Activated B cell treated with CpG ODN at 0.5 μM for 24 hours (primary cell): ENCODE measurements around the gene FAM83D. TPM values are rescaled to one million over a fixed set of nuclear protein-coding genes. Genes with fewer than 3 reads are reported as not detected.
A peak's percentile ranks its signal among the peaks of the same experiment; 100 is the strongest.

Experiments
- ATAC-seq: fragments of 200-7000 bp; cut with Tn5 transposase; one replicate; pipeline ENCODE4 v1.10.0; 2021; ENCODE audit warnings: low read depth, mild to moderate bottlenecking, moderate library complexity
- CTCF ChIA-PET: fragments of 350-600 bp; sonication (Branson Sonifier 250); formaldehyde crosslinking; loops from one replicate; lab custom pipeline; 2021; ENCODE audit warnings: antibody characterized with exemption; lab: Charles Lee
- POLR2A ChIA-PET: fragments of 350-600 bp; sonication (Branson Sonifier 250); formaldehyde crosslinking; loops from one replicate; lab custom pipeline; 2021; ENCODE audit warnings: antibody characterized with exemption; lab: Charles Lee
- DNase-seq: peaks from one replicate; pipeline ENCODE4 v3.0.0; 2022
- H3K27ac Mint-ChIP-seq: one replicate; pipeline ENCODE4 v1.8.0; 2020; ENCODE audit warnings: mixed read lengths
- H3K27me3 Mint-ChIP-seq: one replicate; pipeline ENCODE4 v1.8.0; 2021; ENCODE audit warnings: mixed read lengths
- H3K36me3 Mint-ChIP-seq: one replicate; pipeline ENCODE4 v1.8.0; 2021; ENCODE audit warnings: low read depth, mixed read lengths
- H3K4me1 Mint-ChIP-seq: one replicate; pipeline ENCODE4 v1.8.0; 2021; ENCODE audit warnings: mixed read lengths
- H3K4me3 Mint-ChIP-seq: one replicate; pipeline ENCODE4 v1.8.0; 2020; ENCODE audit warnings: mild to moderate bottlenecking, mixed read lengths
- H3K9me3 Mint-ChIP-seq: one replicate; pipeline ENCODE4 v1.8.0; 2020; ENCODE audit warnings: mixed read lengths
- intact Hi-C: fragments of 100-400 bp; cut with micrococcal nuclease; formaldehyde crosslinking; loops from one replicate; pipeline ENCODE4 v1.15.1; 2024
- total RNA-seq: library from RNA; stranded (reverse); gene quantifications from 2 replicates; pipeline ENCODE4 v1.2.3, GENCODE V29; 2022
- TF ChIP-seq, protein P1 (sequence below): fragments of 200-600 bp; IDR thresholded peaks from one replicate; pipeline ENCODE4 v1.8.0; 2022; ENCODE audit warnings: antibody characterized with exemption, mild to moderate bottlenecking

Gene FAM83D, protein sequence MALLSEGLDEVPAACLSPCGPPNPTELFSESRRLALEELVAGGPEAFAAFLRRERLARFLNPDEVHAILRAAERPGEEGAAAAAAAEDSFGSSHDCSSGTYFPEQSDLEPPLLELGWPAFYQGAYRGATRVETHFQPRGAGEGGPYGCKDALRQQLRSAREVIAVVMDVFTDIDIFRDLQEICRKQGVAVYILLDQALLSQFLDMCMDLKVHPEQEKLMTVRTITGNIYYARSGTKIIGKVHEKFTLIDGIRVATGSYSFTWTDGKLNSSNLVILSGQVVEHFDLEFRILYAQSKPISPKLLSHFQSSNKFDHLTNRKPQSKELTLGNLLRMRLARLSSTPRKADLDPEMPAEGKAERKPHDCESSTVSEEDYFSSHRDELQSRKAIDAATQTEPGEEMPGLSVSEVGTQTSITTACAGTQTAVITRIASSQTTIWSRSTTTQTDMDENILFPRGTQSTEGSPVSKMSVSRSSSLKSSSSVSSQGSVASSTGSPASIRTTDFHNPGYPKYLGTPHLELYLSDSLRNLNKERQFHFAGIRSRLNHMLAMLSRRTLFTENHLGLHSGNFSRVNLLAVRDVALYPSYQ
- total RNA-seq = 0.93 and 1.2 TPM in 2 replicates

DNA sequence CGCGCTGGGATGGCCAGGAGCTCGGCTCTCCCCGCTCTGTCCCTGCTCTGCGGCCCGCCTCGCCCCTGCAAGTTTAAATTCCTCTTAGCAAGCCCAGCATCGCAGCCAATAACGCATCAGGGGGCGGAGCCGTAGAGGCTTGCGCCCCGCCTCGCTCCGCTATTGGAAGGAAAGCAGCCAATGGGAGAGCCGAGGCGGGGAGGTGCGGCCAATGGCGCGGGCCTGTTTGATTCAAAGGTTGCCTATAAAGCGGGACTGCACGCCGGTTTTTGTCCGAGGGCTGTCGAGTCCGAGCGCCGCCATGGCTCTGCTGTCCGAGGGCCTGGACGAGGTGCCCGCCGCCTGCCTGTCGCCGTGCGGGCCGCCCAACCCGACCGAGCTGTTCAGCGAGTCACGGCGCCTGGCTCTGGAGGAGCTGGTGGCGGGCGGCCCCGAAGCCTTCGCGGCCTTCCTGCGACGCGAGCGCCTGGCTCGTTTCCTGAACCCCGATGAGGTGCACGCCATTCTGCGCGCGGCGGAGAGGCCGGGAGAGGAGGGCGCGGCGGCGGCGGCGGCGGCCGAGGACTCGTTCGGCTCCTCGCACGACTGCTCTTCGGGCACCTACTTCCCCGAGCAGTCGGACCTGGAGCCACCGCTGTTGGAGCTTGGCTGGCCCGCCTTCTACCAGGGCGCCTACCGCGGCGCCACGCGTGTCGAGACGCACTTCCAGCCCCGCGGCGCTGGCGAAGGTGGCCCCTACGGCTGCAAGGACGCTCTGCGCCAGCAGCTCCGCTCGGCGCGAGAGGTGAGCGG is at the start of gene FAM83D:
TSS of gene FAM83D (plus strand) at position 276 of the 792 bp plus-strand sequence. CDS start at position 302, 26 bp downstream.
- ChIA-PET CTCF (interaction anchor here (1.3 to 1.4 kb wide), 8 partner anchors 33 to 123 kb away, joined by 4 to 17 read pairs (median 4); partner anchors contain the start of gene DHX35), POLR2A (interaction anchor here (0.6 to 2.1 kb wide), 4 partner anchors 20 to 767 kb away, joined by 4 to 19 read pairs (median 4); partner anchors contain the start of genes DHX35 and PPP1R16B)
- TF ChIP-seq, protein P1, sequence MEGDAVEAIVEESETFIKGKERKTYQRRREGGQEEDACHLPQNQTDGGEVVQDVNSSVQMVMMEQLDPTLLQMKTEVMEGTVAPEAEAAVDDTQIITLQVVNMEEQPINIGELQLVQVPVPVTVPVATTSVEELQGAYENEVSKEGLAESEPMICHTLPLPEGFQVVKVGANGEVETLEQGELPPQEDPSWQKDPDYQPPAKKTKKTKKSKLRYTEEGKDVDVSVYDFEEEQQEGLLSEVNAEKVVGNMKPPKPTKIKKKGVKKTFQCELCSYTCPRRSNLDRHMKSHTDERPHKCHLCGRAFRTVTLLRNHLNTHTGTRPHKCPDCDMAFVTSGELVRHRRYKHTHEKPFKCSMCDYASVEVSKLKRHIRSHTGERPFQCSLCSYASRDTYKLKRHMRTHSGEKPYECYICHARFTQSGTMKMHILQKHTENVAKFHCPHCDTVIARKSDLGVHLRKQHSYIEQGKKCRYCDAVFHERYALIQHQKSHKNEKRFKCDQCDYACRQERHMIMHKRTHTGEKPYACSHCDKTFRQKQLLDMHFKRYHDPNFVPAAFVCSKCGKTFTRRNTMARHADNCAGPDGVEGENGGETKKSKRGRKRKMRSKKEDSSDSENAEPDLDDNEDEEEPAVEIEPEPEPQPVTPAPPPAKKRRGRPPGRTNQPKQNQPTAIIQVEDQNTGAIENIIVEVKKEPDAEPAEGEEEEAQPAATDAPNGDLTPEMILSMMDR = no peak
- peak; percentile 95 for ATAC-seq
- intact Hi-C loops = loop anchor here (1.0 to 2.0 kb wide), 4 partner anchors 36 to 178 kb away; partner anchors contain the start of genes ACTR5 and DHX35
- DNase-seq = peak; percentile 86
- H3K4me3 Mint-ChIP-seq = peak within 1 kb of the TSS; percentile 77
- H3K27me3 Mint-ChIP-seq = peaks cover 3% of the 10 kb centered on the region
- no peaks in the 10 kb centered on the region for H3K9me3 Mint-ChIP-seq
- peaks cover 12% of the 10 kb centered on the region for H3K4me1 Mint-ChIP-seq
- H3K27ac Mint-ChIP-seq = peak within 1 kb of the TSS; percentile 65
- peaks cover 26% of the 10 kb centered on the region for H3K36me3 Mint-ChIP-seq

DNA sequence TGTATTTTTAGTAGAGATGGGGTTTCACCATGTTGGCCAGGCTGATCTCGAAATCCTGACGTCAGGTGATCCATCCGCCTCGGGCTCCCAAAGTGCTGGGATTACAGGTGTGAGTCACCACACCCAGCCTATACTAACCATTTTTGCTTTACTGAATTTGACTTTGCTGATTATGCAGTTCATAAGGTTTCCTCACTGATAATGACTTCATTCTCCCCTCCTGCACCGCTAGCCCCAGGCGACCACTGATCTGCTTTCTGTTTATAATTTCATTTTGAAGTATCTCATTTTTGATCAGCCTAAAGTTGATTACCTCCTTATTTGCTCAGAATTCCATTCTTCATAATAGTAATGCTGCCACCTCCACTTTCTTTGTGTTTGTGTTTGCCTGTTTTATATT is 48.7 kb upstream of the FAM83D start:
- peak overlapping the region; percentile 11 for H3K4me3 Mint-ChIP-seq
- peak overlapping the region; percentile 97 for H3K27ac Mint-ChIP-seq
- ATAC-seq = no peak
- ChIA-PET POLR2A (interaction anchor here (1.5 to 16.2 kb wide), 4 partner anchors 15 to 69 kb away, joined by 7 to 268 read pairs (median 196); partner anchors contain the start of gene PPP1R16B), CTCF (no interaction called here)
- H3K4me1 Mint-ChIP-seq = peaks cover 99% of the 10 kb centered on the region
- H3K36me3 Mint-ChIP-seq = peaks cover 9% of the 10 kb centered on the region
- no peak for DNase-seq
- intact Hi-C loops = no loop called here
- no peaks in the 10 kb centered on the region for H3K27me3 Mint-ChIP-seq
- H3K9me3 Mint-ChIP-seq = no peaks in the 10 kb centered on the region
- TF ChIP-seq, protein P1 = no peak

DNA sequence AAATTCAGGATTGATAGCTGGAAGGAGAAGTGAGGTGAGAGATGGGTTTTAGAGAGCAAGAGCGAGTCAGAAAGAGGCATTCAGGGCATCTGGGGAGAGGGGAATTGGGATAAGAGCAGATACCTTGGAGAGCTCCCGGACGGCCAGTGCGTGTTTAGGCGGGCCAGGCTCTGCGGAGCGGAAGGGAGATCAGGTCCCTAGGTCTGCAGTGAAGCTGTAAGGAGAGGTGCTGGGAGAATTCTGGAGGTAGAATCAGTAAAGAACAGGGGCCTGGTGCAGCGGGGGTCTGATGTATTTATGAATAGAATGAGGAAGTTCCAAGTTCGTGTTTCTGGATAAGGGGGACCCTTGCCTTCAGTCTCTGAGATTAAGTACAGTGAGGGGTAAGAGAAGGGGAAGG is 47.4 kb upstream of the FAM83D start:
- peak overlapping the region; percentile 97 for H3K27ac Mint-ChIP-seq
- intact Hi-C loops = no loop called here
- H3K9me3 Mint-ChIP-seq = no peaks in the 10 kb centered on the region
- no peaks in the 10 kb centered on the region for H3K27me3 Mint-ChIP-seq
- peaks cover 99% of the 10 kb centered on the region for H3K4me1 Mint-ChIP-seq
- peaks cover 16% of the 10 kb centered on the region for H3K36me3 Mint-ChIP-seq
- ATAC-seq = no peak
- ChIA-PET POLR2A (interaction anchor here (0.8 to 16.2 kb wide), 7 partner anchors 6 to 70 kb away, joined by 3 to 268 read pairs (median 42); partner anchors contain the start of gene PPP1R16B), CTCF (interaction anchor here (1.3 to 6.3 kb wide), 4 partner anchors 13 to 73 kb away, joined by 3 to 48 read pairs (median 8); partner anchors contain the start of gene PPP1R16B)
- no peak for DNase-seq
- H3K4me3 Mint-ChIP-seq = peak overlapping the region; percentile 53
- TF ChIP-seq, protein P1 = no peak

DNA sequence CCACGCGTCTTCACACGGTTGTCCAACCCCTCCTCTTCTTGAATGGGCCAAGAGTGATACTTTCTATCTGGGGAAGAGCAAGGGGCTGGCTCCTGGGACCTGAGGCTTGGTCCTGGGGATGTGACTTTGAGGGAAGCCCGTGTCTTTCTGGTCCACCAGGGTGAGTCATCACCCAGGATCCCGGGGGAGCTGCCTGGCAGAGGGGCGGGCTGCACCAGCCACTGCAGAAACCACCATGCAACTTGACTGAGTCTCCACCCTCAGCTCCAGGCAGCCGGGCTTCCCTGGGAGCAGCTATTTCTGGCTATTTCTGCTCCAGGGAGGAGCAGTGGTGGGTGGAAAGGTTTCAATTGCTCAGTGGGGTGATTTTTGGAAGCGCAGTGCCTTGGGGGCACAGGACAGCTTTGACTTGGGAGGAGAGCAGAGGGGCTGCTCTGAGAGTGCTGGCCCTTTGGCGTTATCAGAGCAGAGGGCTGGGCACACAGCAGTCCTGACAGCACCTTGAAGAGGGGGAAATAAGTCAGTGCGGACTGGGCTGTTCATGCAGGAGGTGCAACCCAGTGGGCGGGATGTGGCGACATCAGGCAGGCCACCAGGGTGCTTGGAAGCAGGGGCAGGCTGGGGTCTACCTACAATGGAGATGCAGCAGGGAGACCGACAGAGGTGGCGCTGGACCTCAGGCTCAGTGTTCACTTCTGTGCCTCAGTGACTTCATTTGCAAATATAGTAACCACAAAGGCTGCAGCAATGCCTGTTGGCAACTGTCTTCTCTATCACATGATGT is 45.1 kb upstream of the FAM83D start:
- peak; percentile 58 for DNase-seq
- Mint-ChIP-seq H3K27ac (peak overlapping the region; percentile 91), H3K27me3 (no peaks in the 10 kb centered on the region), H3K9me3 (no peaks in the 10 kb centered on the region), H3K4me3 (peak overlapping the region; percentile 81), H3K36me3 (peaks cover 23% of the 10 kb centered on the region), H3K4me1 (peaks cover 93% of the 10 kb centered on the region)
- CTCF ChIA-PET = interaction anchor here (1.0 to 6.3 kb wide), 4 partner anchors 11 to 74 kb away, joined by 3 to 48 read pairs (median 6); no protein-coding TSS in a partner anchor
- intact Hi-C loops = loop anchor here (1.0 kb wide), 1 partner anchor 12 kb away; no protein-coding TSS in a partner anchor
- TF ChIP-seq, protein P1 = no peak
- peak; percentile 71 for ATAC-seq
- POLR2A ChIA-PET = interaction anchor here (0.9 to 16.2 kb wide), 7 partner anchors 8 to 73 kb away, joined by 3 to 268 read pairs (median 42); partner anchors contain the start of gene PPP1R16B
